Measurements from ENCODE around the gene PCDHGA8.

DNA sequence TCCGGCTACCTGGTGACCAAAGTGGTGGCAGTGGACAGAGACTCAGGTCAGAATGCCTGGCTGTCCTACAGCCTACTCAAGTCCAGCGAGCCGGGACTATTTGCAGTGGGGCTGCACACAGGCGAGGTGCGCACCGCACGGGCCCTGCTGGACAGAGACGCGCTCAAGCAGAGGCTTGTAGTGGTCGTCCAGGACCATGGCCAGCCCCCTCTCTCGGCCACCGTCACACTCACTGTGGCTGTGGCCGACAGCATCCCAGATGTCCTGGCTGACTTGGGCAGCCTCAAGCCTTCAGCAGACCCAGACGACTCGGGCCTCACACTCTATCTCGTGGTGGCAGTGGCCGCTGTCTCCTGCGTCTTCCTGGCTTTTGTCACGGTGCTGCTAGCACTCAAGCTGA is 35.5 kb upstream of the PCDHGA8 start:
- TF ChIP-seq, protein P1, sequence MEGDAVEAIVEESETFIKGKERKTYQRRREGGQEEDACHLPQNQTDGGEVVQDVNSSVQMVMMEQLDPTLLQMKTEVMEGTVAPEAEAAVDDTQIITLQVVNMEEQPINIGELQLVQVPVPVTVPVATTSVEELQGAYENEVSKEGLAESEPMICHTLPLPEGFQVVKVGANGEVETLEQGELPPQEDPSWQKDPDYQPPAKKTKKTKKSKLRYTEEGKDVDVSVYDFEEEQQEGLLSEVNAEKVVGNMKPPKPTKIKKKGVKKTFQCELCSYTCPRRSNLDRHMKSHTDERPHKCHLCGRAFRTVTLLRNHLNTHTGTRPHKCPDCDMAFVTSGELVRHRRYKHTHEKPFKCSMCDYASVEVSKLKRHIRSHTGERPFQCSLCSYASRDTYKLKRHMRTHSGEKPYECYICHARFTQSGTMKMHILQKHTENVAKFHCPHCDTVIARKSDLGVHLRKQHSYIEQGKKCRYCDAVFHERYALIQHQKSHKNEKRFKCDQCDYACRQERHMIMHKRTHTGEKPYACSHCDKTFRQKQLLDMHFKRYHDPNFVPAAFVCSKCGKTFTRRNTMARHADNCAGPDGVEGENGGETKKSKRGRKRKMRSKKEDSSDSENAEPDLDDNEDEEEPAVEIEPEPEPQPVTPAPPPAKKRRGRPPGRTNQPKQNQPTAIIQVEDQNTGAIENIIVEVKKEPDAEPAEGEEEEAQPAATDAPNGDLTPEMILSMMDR (conservative IDR thresholded peaks at IDR 0.05 in 1 of 2, IDR thresholded peaks at IDR 0.05 in 1 of 2; ENCODE audit: low read depth in 1 of 2, low read length in 2 of 2): no peak
- TF ChIP-seq EZH2 (IDR thresholded peaks at IDR 0.05; ENCODE audit: low read length, missing control alignments): no peak
